HL-60 (cell line): ENCODE measurements around the gene YPEL1.
"Not testable (repeated sequence)": the region's sequence is repeated elsewhere in the genome, so short reads cannot be mapped to it uniquely, and the experiment has no call there.

ENCODE experiments used
- DNase-seq, 2 experiments: peaks; one replicate each; pipeline ENCODE4 v3.0.0-alpha.2; 2010 to 2020; ENCODE audit warnings: low read depth in 1 of 2, low spot score in 1 of 2
- H3K27ac ChIP-seq: fragments of 250-450 bp; sonication (Bioruptor Pico); replicated peaks from 2 replicates; pipeline ENCODE4 v1.5.1; 2020; ENCODE audit warnings: mild to moderate bottlenecking, moderate library complexity
- H3K27me3 ChIP-seq: fragments of 250-450 bp; sonication (Bioruptor Pico); 2 replicates; pipeline ENCODE4 v1.5.1; 2021; ENCODE audit warnings: mild to moderate bottlenecking, moderate library complexity; ENCODE audit not compliant: insufficient read depth, poor library complexity, severe bottlenecking
- H3K4me3 ChIP-seq: replicated peaks from 2 replicates; pipeline ENCODE4 v1.5.1; 2011; ENCODE audit warnings: mild to moderate bottlenecking, control low read depth, low read length; ENCODE audit not compliant: insufficient read depth
- GABPA ChIP-seq: IDR thresholded peaks from 2 replicates; pipeline ENCODE4 v1.6.1; 2012; ENCODE audit warnings: low read depth
- POLR2AphosphoS5 ChIP-seq: IDR thresholded peaks from 2 replicates; pipeline ENCODE4 v1.6.1; 2012; ENCODE audit warnings: low read depth
- SPI1 ChIP-seq: IDR thresholded peaks from 2 replicates; pipeline ENCODE4 v1.6.1; 2012; ENCODE audit warnings: low read depth, mild to moderate bottlenecking, borderline replicate concordance
- TF ChIP-seq, protein P1 (sequence below): IDR thresholded peaks from 2 replicates; pipeline ENCODE4 v1.6.1; 2012; ENCODE audit warnings: low read depth; ENCODE audit not compliant: insufficient replicate concordance
- TF ChIP-seq, protein P2 (sequence below): IDR thresholded peaks from one replicate; pipeline ENCODE4 v1.5.1; 2011; ENCODE audit warnings: low read length, control low read depth, inconsistent platforms; ENCODE audit not compliant: insufficient read depth

YPEL1 gene

DNA sequence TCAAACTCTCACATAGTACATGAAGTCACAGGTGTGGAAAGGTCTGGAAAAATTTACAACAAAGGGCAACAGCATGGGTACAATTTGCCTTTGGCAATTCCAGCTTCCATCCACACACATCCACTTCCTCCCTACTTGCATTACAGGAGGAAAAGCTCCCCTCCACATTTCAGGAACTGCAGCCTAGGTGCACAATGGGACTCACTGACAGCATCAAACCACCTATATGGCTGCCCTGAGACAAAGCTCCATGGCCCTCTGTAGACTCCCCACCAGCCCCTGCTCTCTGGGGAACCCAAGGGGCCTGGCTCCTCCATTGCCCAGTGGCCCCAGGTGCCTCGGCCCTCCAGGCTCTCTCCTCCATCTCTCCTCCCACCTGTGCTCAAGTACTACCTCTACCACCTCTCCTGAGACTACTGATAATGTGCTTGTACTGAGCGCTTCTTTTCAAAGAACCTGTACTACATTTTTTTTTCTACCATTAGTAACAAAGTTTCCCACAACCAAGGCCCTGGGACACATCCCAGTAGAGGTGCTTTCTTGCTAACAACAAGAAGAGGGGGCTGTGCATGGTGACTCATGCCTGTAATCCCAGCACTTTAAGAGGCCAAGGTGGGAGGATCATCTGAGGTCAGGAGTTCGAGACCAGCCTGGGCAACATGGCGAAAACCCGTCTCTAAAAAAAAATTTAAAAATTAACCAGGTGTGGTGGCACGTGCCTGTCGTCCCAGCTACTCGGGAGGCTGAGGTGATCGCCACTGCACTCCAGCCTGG lies 4.9 kb downstream of the YPEL1 start:
- Histone ChIP-seq H3K4me3 (no peak overlapping the region), H3K27ac (no peak overlapping the region), H3K27me3 (no peaks in the 10 kb centered on the region)
- TF ChIP-seq, protein P1, sequence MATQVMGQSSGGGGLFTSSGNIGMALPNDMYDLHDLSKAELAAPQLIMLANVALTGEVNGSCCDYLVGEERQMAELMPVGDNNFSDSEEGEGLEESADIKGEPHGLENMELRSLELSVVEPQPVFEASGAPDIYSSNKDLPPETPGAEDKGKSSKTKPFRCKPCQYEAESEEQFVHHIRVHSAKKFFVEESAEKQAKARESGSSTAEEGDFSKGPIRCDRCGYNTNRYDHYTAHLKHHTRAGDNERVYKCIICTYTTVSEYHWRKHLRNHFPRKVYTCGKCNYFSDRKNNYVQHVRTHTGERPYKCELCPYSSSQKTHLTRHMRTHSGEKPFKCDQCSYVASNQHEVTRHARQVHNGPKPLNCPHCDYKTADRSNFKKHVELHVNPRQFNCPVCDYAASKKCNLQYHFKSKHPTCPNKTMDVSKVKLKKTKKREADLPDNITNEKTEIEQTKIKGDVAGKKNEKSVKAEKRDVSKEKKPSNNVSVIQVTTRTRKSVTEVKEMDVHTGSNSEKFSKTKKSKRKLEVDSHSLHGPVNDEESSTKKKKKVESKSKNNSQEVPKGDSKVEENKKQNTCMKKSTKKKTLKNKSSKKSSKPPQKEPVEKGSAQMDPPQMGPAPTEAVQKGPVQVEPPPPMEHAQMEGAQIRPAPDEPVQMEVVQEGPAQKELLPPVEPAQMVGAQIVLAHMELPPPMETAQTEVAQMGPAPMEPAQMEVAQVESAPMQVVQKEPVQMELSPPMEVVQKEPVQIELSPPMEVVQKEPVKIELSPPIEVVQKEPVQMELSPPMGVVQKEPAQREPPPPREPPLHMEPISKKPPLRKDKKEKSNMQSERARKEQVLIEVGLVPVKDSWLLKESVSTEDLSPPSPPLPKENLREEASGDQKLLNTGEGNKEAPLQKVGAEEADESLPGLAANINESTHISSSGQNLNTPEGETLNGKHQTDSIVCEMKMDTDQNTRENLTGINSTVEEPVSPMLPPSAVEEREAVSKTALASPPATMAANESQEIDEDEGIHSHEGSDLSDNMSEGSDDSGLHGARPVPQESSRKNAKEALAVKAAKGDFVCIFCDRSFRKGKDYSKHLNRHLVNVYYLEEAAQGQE, result no peak
- DNase-seq, result no peak

DNA sequence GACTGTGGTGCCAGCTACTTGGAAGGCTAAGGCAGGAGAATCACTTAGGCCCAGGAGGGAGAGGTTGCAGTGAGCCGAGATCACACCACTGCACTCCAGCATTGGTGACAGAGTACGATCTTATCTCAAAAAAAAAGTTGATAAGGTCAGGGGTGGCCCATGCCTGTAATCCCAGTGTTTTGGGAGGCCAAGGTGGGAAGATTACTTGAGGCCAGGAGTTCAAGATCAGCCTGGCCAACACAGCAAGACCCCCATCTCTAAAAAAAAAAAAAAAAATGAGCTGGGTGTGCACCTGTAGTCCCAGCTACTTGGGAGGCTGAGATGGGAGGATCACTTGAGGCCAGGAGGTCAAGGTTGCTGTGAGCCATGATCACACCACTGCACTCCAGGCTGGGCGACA lies 6.4 kb downstream of the YPEL1 start:
- not testable (repeated sequence) for DNase-seq, H3K27me3 ChIP-seq, H3K4me3 ChIP-seq, H3K27ac ChIP-seq

DNA sequence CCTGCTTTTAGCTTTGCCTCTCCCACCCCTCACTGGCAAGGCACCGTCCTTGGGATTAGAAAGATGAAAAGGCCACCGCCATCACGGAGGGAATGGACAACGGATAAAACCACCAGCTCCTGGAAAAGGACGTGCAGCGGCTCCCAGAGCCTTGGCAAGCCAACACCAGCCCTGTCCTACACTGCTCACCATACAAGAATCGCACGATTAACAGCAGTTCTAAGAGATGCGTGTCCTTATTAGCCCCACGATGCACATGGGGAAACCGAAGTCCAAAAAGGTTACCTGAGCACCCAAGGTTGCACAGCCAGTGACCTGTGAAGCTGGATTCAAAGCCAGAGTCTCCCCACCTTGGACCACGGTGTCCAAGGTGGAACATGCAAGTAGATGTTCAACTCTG lies 7.3 kb downstream of the YPEL1 start:
- no peak overlapping the region for H3K27ac ChIP-seq
- TF ChIP-seq, protein P1, result no peak
- TF ChIP-seq GABPA, result no peak
- no peak for TF ChIP-seq SPI1
- no peak for TF ChIP-seq POLR2AphosphoS5
- TF ChIP-seq, protein P2, sequence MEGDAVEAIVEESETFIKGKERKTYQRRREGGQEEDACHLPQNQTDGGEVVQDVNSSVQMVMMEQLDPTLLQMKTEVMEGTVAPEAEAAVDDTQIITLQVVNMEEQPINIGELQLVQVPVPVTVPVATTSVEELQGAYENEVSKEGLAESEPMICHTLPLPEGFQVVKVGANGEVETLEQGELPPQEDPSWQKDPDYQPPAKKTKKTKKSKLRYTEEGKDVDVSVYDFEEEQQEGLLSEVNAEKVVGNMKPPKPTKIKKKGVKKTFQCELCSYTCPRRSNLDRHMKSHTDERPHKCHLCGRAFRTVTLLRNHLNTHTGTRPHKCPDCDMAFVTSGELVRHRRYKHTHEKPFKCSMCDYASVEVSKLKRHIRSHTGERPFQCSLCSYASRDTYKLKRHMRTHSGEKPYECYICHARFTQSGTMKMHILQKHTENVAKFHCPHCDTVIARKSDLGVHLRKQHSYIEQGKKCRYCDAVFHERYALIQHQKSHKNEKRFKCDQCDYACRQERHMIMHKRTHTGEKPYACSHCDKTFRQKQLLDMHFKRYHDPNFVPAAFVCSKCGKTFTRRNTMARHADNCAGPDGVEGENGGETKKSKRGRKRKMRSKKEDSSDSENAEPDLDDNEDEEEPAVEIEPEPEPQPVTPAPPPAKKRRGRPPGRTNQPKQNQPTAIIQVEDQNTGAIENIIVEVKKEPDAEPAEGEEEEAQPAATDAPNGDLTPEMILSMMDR, result no peak
- H3K4me3 ChIP-seq, result no peak overlapping the region
- no peak for DNase-seq
- no peaks in the 10 kb centered on the region for H3K27me3 ChIP-seq

DNA sequence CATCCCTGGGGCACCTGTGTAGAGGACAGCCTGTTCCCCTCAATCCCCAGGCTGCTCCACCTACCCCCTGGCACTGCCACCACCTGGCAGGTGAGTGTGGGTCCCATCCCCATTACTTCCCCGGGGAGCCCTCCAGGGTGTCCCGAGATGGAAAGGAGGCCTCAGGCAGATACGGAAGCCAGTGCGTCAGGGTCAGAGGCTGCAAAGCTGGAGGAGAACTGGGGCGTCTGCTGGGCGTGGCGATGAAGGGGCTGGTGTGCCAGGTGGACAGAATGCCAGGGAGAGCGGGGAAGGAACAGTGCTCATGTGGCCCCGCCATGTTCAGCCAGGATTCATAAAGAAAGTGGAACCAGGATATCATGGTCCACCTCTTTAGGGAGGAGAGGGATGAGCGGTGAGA lies 7.8 kb downstream of the YPEL1 start:
- no peak for DNase-seq
- Histone ChIP-seq H3K4me3 (no peak overlapping the region), H3K27me3 (no peaks in the 10 kb centered on the region), H3K27ac (no peak overlapping the region)
- TF ChIP-seq GABPA (no peak), SPI1 (no peak)
- TF ChIP-seq, protein P1, result no peak
- TF ChIP-seq, protein P2, result no peak
